NOMO-1 treated with DMSO at 0.1 percent for 48 hours (cell line): ENCODE data around the gene NIPBL.
A peak's percentile ranks its signal among the peaks of the same experiment; 100 is the strongest.
"Not testable (repeated sequence)": the region's sequence is repeated elsewhere in the genome, so short reads cannot be mapped to it uniquely, and the experiment has no call there.

ENCODE experiments used
- DNase-seq: peaks from one replicate; lab custom pipeline; 2025; ENCODE audit not compliant: unreplicated experiment; lab: John Stamatoyannopoulos, UW

NIPBL gene

DNA sequence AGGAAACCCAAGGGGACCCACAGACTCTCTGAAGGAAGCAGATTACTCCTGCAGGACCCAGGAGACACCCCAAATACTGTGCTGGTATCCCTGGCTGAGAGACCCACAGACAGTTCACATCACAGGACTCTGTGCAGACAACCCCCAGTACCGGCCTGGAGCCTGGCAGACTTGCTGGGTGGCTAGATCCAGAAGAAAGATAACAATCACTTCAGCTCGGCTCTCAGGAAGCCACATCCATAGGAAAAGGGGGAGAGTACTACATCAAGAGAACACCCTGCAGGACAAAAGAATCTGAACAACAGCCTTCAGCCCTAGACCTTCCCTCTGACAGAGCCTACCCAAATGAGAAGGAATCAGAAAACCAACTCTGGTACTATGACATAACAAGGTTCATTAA, 206.4 kb downstream of the NIPBL start:
- DNase-seq: not testable (repeated sequence)

DNA sequence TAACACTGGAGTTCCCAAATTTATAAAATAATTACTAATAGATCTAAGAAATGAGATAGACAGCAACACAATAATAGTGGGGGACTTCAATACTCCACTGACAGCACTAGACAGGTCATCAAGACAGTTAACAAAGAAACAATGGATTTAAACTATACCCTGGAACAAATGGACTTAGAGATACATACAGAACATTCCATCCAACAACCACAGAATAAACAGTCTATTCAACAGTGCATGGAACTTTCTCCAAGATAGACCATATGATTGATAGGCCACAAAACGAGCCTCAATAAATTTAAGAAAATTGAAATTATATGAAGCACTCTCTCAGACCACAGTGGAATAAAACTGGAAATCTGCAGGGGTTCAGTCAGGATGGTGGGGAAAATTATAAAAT, 209.5 kb downstream of the NIPBL start:
- not testable (repeated sequence) for DNase-seq

- peak; percentile 94 for DNase-seq
These were observed 210.1 kb downstream of the NIPBL start for GRCh38 chr5:37086466-37087173.

GRCh38 chr5:37088009-37088408, 211.4 kb downstream of the NIPBL start:
- no peak for DNase-seq

DNA sequence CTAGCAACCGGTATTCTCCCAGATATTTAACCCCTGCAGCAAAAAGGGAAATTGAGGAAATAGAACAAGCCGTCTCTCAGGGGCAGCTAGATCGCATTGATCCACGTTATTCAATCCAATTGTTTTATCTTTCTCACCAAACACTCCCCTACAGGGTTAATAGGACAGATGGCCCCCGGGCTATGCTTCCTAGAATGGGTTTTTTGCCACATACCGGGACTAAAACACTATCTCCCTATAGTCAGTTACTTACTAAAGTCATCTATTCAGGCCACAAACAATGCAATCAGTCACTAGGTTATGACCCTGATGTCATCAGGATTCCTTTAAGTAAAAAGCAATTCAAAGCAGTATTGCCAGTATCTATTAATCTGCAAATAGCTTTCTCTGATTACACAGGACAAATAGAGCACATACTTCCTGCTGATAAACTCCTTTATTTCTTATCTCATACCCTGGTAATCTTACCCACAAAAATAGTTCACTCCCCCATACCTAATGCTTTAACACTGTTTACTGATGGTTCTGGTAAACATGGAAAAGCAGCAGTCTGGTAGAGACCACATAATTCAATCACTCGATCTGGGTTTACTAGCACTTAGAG, 213.7 kb downstream of the NIPBL start:
- DNase-seq: no peak

- no peak for DNase-seq
These were observed 214.2 kb downstream of the NIPBL start for GRCh38 chr5:37090781-37091180.

DNA sequence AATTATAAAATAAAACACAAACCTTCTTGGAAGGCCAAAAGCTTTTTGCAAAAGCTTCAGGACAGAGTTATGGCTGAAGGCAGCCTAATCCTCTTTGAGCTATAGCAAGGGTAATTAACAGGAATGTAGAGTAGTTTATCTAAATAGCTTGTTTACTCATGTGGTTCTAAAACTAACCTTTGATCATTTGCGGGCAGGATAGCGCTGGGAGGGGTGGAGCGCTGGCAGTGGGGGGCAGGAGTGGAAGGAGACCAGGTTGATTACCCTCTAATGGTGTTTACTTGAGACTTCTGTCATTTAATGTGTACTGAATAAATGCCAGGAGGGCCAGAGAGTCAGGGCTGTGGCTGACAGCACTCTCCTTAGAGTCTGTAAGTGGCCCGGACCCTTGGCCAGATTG, 217.2 kb downstream of the NIPBL start:
- DNase-seq: not testable (repeated sequence)

GRCh38 chr5:37099267-37099666, 222.7 kb downstream of the NIPBL start:
- DNase-seq: not testable (repeated sequence)

DNA sequence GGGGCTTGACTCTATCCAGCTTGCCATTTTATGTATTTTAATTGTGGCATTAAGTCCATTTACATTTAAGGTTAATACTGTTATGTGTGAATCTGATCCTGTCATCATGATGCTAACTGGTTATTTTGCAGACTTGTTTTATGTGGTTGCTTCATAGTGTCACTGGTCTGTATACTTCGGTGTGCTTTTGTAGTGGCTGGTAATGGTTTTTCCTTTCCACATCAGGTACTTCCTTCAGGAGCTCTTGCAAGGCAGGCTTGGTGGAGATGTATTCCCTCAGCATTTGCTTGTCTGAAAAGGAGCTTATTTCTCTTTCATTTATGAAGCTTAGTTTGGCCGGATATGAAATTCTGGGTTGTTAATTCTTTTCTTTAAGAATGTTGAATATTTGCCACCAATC, 226.7 kb downstream of the NIPBL start:
- DNase-seq: no peak

GRCh38 chr5:37109338-37109737, 232.8 kb downstream of the NIPBL start:
- no peak for DNase-seq

- no peak for DNase-seq
These were observed 233.6 kb downstream of the NIPBL start for GRCh38 chr5:37110135-37110534.

DNA sequence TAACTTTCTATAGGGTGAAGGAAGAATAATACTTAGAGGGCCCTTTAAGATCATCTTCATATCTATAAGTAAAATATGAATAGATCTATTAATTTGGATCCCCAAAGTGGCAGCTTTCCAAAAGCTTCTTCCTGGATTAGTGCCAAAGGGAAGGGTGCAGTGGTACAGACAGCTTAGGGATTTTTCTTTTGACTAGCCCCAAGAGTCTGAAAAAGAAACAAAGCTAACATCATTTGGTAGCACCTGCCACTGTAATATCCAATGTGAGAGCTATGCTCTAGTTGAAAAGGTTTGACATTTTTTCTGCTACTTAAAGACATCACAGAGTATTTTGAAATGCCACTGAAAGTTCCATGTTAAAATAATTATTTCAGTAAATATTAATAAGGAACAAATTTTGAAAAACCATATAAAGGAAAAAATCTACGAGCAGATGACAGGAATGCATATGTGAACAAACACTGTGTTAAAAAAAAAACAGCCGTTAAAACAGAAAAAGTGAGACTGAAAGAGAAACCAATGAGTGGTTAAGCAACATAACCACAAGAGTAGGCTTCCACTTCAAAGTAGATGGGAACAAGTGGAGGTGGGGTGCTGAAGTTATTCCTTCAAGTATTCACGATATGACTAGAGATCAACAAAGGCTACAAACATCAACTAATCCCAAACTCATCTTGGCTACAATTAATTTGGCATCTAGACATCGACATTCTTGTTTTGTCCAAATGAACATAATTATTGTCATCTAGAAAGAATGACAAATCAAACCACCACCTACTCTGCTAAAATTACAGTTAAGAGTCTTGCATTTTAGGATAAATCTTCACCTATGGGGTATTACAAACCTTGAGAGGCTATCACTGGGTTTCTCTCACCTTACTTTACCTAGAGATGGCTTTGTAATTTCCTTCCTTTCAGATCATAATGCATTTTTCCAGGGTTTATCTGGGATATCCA, 235.1 kb downstream of the NIPBL start:
- peak; percentile 93 for DNase-seq

DNA sequence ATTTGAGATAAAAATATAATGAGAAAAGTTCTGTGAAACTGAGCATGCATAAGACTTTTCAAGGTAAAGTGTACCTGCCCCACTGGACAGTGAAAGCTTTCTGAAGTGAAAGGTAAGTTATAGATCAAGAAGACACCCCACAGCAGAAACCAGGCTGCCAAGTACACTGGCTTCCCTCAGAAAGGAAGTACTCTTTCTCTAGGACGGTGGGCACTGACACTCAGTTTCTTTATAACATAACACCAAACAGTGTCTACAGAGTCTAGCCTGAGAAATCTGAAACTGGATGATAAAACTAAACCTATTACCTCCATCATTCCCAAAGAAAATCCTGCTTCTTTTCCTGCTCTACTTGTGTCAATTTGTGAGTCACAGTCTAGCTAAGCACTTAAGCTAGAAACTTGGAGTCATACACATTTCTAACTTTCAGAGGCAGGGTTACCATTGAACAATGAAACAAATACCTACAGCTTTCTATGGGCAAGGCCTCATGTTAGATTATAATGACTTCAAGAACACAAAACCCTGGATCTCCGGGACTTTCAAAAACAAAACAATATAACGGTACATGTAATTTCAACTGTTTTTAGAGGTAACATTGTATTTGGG, 235.9 kb downstream of the NIPBL start:
- peak; percentile 13 for DNase-seq
